Activated T-helper 17 cell treated with anti-CD3 and anti-CD28 coated beads, Interleukin-2, amount 50 U/mL, for 72 hours (primary cell): ENCODE measurements around the gene ERC2. TPM values are rescaled to one million over a fixed set of nuclear protein-coding genes. Genes with fewer than 3 reads are reported as not detected.
A peak's percentile ranks its signal among the peaks of the same experiment; 100 is the strongest.

Experiments used
- ATAC-seq: fragments of 150-1000 bp; cut with Tn5 transposase; replicated peaks from 2 replicates; pipeline ENCODE4 v1.10.0; 2021; ENCODE audit warnings: mild to moderate bottlenecking, moderate library complexity
- H3K27ac Mint-ChIP-seq: one replicate; pipeline ENCODE4 v1.8.0; 2022; ENCODE audit warnings: mixed read lengths
- H3K27me3 Mint-ChIP-seq: one replicate; pipeline ENCODE4 v1.8.0; 2022; ENCODE audit warnings: mixed read lengths
- H3K36me3 Mint-ChIP-seq: one replicate; pipeline ENCODE4 v1.8.0; 2022; ENCODE audit warnings: low read depth, mild to moderate bottlenecking, mixed read lengths
- H3K4me1 Mint-ChIP-seq: one replicate; pipeline ENCODE4 v1.8.0; 2022; ENCODE audit warnings: mixed read lengths
- H3K4me3 Mint-ChIP-seq: one replicate; pipeline ENCODE4 v1.8.0; 2022; ENCODE audit warnings: mild to moderate bottlenecking, mixed read lengths
- H3K9me3 Mint-ChIP-seq: one replicate; pipeline ENCODE4 v1.8.0; 2022; ENCODE audit warnings: mixed read lengths
- total RNA-seq, 2 donors: library from RNA; stranded (reverse); gene quantifications; one replicate each; pipeline ENCODE4 v1.2.3, GENCODE V29; 2022

The ERC2 gene
- total RNA-seq, 2 donors from 2014 or later = not detected

DNA sequence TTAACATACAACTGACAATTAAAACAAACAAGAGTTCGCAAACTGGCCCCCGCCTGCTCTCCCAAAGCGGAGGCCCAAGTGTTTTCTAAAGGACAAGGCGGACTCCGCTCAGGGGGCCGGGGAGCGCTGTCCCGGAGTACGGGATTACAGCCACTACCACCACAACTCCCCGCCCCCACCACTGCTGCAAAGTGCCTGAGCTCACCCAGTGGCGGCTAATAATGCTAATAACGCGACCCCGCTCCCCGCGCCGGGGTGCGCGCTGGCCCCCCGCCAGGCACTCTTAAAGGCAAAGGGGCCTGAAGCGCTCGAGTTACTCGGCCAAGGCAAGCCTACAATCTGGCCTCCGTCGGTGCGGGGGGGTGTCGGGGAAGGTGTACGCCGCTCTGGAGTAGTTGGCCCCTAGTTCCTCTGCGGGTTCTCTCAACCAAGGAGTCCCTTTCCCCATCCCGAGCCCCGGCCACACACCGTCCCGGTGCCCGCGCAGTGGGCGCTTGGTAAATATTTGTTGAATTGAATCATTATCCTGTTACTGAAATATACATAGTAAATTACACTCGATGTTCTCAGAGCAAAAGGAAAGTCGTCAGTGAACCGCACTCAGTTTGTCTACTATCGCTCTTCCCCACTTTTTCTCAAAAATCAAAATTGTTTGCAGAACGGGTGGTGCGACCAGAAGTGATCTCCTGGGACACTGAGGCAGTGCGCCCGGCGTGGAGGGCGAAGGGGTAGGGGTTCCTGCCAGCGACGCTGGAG is 982.0 kb downstream of the ERC2 start:
- peak overlapping the region; percentile 40 for H3K4me3 Mint-ChIP-seq
- ATAC-seq = no peak
- no peak overlapping the region for H3K27ac Mint-ChIP-seq
- H3K27me3 Mint-ChIP-seq = peaks cover 53% of the 10 kb centered on the region
- H3K4me1 Mint-ChIP-seq = peaks cover 4% of the 10 kb centered on the region
- no peaks in the 10 kb centered on the region for H3K36me3 Mint-ChIP-seq
- no peaks in the 10 kb centered on the region for H3K9me3 Mint-ChIP-seq

DNA sequence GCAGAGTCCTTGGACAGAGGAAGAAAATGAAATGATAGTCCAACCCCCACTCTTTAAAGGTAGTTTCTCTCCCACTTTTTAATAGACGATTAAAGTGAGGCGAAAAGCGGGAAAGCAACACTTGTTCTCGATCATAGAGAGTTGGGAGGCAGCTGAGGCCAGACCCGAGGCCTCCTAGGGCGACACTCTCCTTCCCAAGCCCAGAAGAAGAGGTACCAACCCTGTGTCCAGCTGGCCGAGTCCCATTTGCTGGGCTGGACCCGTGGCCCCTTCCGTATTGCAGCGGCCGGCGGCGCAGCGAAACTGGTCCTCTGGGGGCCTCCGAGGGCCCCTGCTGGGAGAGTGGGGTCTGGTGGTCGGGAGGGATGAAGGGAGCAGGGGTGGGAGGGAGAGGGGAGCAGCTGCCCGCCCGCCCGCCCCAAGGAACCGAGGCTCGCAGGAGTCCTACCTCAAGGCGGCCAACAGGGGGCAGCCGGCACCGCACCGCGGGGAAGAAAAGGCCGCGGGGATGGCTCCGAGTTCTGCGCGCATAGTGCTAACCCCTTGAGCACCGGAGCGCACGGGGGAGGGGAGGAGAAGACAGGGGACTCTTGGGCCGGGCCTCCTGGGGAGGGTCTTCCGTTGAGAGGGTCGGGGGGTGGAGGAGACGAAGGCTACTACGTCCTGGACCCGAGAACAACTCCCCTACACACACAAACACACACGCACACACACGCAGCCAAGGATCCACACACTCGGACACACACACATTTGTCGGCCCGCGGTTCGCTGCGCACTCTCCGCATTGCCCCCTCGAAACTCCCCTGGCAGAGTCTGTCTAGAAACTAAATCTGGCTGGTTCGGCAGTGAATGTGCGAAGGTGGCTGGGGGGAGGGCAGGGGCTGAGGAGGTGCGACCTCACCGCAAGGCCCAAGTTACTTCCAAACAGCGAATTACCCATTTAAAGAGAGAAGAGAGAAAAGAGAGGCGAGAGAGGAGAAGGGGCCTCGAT is 983.2 kb downstream of the ERC2 start:
- no peak overlapping the region for H3K4me3 Mint-ChIP-seq
- H3K36me3 Mint-ChIP-seq = no peaks in the 10 kb centered on the region

DNA sequence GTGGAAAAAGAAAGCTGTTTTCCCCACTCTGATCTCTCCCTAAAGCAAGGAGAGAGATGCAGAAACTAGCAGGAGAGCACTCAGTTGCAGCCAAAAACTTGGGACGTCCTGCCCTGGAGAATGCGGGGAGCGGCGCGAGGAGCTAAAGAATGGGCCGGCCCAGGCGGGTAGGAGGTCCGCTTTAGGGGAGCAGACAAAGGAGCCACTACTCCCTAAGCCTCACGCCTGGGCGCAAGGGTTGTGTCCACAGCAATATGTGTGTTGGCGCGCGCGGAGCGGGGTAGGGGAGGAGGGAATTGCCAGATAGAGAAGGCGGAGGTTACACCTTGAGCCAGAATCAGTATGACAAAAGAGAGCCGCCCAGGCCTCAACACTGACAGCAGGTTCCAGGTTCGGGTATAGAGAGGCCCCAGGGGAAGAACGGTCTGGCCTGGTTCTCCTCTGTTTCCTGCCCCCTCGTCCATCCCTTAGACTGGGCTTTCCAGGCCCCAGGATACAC is 984.0 kb downstream of the ERC2 start:
- Mint-ChIP-seq H3K4me3 (no peak overlapping the region), H3K9me3 (no peaks in the 10 kb centered on the region), H3K27ac (no peak overlapping the region), H3K36me3 (no peaks in the 10 kb centered on the region), H3K4me1 (peaks cover 4% of the 10 kb centered on the region), H3K27me3 (peaks cover 56% of the 10 kb centered on the region)
- ATAC-seq = no peak

More for the DNA sequence above, 983.2 kb downstream of the ERC2 start:
- peaks cover 55% of the 10 kb centered on the region for H3K27me3 Mint-ChIP-seq
- peaks cover 4% of the 10 kb centered on the region for H3K4me1 Mint-ChIP-seq
- peak; percentile 37 for ATAC-seq
- H3K27ac Mint-ChIP-seq = no peak overlapping the region
- no peaks in the 10 kb centered on the region for H3K9me3 Mint-ChIP-seq

DNA sequence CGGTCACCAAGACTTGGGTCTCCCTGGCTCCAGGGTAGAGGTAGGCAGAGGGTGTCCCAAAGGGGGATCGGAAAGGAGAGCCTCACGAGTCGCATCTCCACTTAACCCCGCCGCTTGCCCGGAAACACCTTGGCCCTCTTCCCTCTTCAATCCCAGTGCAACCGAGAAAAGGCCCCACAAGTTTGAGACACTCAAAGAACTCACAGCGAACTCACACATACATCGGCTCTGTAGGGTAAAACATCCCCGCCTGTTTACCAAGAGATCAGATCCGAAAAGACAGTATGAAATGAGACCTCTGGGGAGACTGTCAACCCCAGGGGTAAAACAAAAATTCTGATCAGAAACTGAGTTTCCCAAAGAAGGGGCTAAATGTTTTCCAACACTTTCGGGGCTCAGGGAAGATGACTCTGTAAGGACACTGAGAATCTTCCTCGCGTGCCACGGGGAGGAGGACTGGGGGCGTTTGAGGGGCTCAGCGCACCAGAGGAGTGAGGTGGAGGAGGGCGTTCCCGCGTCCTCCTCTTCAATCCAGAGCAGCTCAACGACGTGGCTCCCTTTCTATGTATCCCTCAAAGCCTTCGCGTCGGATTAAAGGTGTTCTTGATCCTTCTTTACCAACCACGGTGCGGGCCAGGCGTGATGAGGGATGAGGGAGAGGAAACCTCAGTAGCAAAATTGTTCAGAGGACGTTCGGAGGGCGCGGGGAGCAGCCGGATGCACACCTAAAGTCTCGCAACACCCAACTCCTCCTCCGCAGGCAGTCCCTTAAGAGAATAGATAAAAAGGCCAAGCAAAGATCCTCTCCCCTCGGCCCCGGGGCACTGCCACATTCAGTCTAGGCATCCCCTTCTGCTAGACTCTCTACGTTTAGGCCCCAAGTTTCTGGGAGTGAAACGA is 984.8 kb downstream of the ERC2 start:
- H3K4me1 Mint-ChIP-seq = peaks cover 4% of the 10 kb centered on the region
- H3K36me3 Mint-ChIP-seq = no peaks in the 10 kb centered on the region
- ATAC-seq = no peak
- no peaks in the 10 kb centered on the region for H3K9me3 Mint-ChIP-seq
- peaks cover 52% of the 10 kb centered on the region for H3K27me3 Mint-ChIP-seq
- no peak overlapping the region for H3K27ac Mint-ChIP-seq
- H3K4me3 Mint-ChIP-seq = no peak overlapping the region

DNA sequence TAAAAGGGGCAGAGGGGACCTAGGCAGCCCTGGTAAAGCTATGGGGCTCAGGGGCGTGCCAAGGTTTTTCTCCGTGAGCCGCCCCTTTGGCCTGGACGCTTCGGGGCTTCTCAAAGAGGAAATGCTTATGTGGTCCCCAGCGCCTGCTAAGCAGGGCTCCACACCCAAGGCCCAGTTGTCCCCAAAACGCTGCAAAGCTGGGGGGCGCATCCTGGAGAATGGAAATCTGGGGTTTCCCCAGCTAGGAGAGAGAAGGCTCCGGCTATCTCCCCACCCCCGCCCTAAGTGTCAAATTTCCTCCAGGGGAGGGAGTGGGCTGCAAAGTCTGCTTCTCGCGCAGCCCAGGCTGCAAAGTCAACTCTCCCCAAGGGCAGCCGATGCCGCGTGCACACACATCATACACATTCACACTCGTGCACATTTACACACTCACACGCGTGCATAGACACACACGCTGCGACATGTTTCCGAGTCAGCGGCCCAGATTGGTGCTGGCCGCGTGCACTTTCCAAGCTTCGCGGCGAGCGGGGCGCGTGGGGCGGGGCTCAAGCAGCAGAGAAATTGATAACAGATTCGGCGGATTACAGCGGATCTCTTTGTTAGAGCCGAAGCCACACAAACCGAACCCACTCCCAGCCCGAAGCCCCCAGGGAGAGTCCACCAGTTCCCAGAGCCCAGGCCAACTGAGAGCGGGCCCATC is 985.6 kb downstream of the ERC2 start:
- no peaks in the 10 kb centered on the region for H3K36me3 Mint-ChIP-seq
- no peak overlapping the region for H3K27ac Mint-ChIP-seq
- peaks cover 4% of the 10 kb centered on the region for H3K4me1 Mint-ChIP-seq
- no peak overlapping the region for H3K4me3 Mint-ChIP-seq
- H3K9me3 Mint-ChIP-seq = no peaks in the 10 kb centered on the region
- ATAC-seq = no peak
- H3K27me3 Mint-ChIP-seq = peaks cover 55% of the 10 kb centered on the region

DNA sequence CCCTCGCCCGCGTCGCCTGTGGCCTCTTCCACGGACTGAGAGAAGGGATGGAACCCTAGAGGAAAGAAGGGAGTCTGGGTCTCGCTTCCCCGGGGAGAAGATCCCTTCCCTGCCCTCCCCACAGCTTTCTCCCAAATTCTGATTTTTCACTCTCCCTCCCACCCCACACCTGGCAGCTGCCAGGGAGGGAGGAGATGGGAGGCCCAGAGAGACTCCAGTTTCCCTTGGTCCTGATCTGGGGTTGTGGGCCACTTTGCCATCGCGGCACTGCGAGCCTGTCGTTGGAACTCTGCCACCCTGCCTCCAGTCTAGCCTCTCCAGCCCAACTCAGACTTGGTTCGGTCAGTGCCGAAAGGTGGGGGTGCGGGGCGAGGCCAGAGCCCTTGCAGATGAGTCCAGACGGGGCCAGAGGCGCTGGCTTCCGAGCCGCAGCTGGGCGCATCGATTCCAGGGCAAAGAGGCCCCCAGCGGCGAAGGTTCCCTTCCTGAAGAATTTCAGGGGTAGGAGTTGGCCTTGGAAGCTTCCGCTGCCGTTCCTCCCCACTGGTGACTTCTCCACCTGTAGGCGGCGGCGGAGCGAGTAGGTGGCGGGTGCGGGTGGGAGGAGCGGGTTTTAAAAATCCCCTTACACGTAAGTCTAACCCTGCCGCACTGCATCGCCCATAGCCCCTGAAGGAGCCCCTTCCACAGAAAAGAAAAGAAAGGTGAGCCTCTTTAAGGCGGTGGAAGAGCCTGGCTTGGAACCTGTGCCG is 986.3 kb downstream of the ERC2 start:
- H3K9me3 Mint-ChIP-seq = no peaks in the 10 kb centered on the region
- H3K4me1 Mint-ChIP-seq = peaks cover 4% of the 10 kb centered on the region
- H3K27me3 Mint-ChIP-seq = peaks cover 57% of the 10 kb centered on the region
- ATAC-seq = no peak
- no peak overlapping the region for H3K27ac Mint-ChIP-seq
- H3K4me3 Mint-ChIP-seq = no peak overlapping the region
- H3K36me3 Mint-ChIP-seq = no peaks in the 10 kb centered on the region

DNA sequence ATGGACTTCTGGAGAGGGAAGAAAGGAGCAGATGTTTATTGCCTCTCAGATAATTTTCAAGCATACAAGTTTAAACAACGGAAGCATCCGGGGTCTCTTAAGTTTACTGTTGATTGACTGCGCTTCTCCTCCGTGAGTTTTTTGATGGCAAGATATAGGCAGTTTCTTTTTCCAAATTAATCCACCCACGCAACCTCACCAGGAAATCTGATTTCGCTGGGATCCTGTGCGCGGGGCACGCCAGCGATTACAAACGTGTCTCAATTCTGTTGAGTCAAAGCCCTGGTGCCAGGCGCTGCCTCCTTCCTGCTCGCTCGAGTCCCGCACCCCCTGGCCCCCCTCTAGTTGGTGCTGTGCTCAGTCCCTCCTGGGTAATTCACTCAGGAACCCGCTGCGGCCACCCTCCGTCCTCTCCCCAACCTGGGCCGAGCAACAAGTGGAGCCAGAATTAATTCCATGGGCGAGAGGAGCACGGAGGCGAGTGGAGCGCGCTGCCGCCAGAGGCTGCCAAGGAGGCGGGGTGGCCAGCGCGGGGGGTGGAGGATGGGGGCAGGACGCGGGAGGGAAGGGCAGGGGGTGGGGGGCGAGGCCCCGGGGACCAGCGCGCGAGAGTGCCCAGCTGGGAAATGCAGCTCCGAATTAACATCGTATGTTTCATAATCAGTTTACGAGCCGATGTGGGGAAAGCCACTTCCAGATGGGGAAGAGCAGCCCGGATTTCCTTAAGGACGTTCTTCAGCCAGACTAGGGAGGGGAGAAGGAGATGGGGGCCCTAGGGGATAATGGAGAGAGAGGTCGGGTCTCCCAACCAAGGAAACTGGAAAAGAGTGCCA is 987.1 kb downstream of the ERC2 start:
- peaks cover 52% of the 10 kb centered on the region for H3K27me3 Mint-ChIP-seq
- H3K4me1 Mint-ChIP-seq = no peaks in the 10 kb centered on the region
- no peaks in the 10 kb centered on the region for H3K36me3 Mint-ChIP-seq
- ATAC-seq = no peak
- H3K4me3 Mint-ChIP-seq = no peak overlapping the region
- H3K9me3 Mint-ChIP-seq = no peaks in the 10 kb centered on the region
- H3K27ac Mint-ChIP-seq = no peak overlapping the region

DNA sequence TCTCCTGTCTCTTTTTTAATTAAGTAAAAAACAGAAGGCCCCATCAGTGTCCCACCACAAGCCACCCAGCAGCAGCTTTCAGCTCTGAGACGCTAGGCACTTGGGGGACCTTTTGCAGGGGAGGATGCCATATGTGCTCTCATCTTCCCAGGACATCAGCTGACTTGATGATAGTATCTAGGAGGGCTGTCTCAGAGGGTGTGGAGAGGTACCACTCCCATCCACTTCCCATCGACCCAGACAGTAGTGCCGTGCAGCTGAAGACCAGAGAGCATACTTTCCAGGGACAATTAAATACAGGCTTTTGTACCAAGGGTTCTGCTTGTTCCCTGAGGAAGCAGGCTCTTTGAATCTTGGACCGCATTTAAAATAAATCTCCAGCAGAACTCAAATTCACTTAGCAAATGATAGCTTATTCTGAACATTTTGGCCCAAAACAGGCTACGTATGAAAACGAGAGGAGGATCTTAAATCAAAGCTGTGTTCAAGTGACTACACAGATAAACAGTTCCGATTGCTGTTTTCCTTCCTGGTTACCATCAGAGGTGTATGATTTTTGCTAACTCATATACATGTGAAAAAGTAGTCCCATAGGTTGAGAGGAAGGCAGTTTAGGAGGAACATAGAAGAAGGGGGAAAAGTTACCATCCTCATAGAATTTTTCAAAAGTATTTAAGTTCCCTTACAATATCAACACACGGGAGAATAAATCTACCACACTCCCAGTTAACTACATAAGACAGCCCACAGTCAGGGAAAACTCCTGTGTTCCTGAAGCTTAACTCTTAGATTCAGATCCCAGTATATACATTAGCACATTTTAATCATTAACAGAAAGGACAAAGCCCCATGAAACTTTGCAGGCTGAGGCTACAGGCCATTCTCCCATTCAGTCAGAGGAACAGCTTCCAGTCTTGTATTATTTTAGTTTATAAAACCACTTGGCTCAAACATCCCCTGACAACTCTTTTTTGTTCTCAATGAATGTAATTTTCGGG is 990.7 kb downstream of the ERC2 start:
- Mint-ChIP-seq H3K36me3 (no peaks in the 10 kb centered on the region), H3K27ac (no peak overlapping the region), H3K9me3 (no peaks in the 10 kb centered on the region), H3K4me1 (no peaks in the 10 kb centered on the region), H3K4me3 (no peak overlapping the region), H3K27me3 (peaks cover 31% of the 10 kb centered on the region)
- ATAC-seq = no peak

DNA sequence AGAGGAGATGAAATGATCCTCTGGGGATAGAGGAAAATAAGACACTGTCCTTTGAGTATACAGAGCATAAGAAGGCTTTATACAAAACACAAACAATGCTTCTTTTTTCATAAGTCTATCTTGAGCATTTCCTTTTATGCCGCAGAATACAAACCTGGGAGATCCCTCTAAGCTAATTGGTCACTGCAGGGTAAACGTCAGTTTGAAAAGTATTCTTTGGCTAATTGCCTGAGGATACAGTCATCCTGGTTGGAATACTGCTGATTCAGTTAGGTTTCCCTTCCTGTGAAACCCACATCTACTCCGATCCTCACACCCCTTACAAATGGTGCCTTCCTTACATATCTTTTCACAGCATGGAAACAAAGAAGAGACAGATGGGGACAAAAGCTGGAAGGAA is 991.8 kb downstream of the ERC2 start:
- Mint-ChIP-seq H3K9me3 (no peaks in the 10 kb centered on the region), H3K4me1 (no peaks in the 10 kb centered on the region), H3K27ac (no peak overlapping the region), H3K4me3 (no peak overlapping the region), H3K36me3 (no peaks in the 10 kb centered on the region), H3K27me3 (peaks cover 33% of the 10 kb centered on the region)
- no peak for ATAC-seq

DNA sequence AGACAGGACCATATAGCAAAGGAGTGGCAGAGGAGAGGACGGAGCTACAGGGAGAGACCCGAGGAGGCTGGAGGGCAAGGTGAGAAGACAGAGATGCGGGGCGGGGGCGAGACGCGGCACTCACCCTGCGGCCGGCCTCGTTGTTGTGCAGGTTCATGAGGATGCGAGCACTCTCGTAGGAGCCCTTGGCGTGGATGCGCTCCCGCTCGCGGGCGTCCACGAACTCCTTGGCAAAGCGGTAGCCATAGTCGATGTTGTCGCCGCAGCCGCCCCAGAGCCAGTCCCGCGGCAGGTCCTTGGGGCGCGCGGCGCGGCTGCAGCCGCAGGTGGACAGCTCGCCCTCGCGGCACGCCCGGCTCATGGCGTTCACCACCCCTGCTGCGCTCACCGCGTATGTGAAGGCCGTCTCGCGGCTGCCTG is 994.0 kb downstream of the ERC2 start:
- Mint-ChIP-seq H3K9me3 (no peaks in the 10 kb centered on the region), H3K4me3 (no peak overlapping the region), H3K27ac (no peak overlapping the region), H3K36me3 (no peaks in the 10 kb centered on the region), H3K4me1 (no peaks in the 10 kb centered on the region), H3K27me3 (peaks cover 17% of the 10 kb centered on the region)
- no peak for ATAC-seq

DNA sequence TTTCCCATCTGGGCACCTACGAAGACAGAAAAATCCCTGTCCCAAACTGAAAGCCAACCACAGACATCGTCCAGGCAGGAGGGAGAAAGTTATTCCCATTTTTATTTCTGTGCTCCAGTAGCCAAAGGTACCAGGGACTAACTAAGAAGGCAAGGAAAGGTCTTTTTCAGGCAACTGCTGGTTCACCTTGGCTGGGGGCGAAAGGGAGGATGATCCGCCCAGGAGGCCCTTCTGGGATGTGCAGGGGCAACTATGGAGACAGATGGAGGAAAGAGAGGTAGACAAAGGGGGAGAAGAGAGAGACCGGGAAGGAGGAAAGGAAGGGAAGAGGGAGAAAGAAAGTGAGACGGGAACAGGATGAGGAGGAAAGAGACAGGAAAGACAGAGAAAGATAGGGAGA is 994.5 kb downstream of the ERC2 start:
- ATAC-seq = no peak
- peaks cover 16% of the 10 kb centered on the region for H3K27me3 Mint-ChIP-seq
- no peaks in the 10 kb centered on the region for H3K36me3 Mint-ChIP-seq
- no peak overlapping the region for H3K4me3 Mint-ChIP-seq
- no peak overlapping the region for H3K27ac Mint-ChIP-seq
- no peaks in the 10 kb centered on the region for H3K4me1 Mint-ChIP-seq
- H3K9me3 Mint-ChIP-seq = no peaks in the 10 kb centered on the region
